ENCODE data around the gene CDK6.

The CDK6 gene

DNA sequence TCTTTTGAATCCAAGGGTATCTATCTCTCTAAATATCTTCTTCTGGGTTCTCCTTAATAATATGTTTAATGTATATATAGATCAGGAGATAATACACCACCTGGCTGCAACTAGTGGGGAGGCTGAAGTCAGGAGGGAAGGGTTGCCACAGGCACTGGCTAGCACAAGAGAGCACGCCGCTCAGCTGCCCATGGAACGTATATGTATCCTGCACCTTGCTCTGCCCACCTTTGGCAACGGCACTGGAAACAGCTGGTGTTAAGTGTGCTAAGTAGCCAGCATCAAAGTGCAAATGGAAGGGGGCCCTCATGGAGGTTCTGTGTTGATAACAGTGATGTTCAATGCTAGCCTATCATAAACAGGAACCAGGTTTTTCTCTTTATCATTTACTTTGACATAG lies 196.4 kb downstream of the CDK6 start:
- no peak for DNase-seq

DNA sequence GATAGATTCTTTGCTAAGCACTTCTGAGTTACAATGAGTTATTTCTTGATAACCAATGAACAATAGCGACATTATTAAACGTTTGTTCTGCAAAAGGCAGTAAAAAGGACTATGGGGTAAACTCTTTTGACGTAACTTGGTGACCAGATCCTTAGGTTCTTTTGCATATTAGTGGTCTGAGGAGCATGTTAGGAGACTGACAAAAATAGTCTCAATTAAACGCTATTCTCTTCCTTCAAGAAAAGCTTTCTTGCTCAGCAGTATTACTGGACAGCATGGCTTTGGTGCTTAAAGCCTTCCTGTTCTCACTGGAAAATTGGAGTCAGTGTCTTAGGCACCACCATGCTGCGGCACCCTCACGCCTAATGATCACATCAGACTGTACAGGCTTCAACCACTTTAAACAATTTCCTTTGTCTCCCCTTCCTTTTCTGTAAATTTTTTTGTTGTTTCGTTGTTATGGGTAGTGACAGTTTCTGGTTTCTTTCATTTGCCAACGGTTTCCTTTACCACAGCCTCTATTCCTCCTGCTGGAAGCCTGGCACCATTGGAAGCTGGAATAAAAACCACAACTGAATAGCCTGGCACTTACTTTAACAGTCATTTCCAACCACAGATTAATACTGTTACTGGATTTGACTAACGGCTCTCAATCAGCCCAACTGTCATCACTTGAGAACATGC lies 197.0 kb downstream of the CDK6 start:
- peak; percentile 18 for DNase-seq

DNA sequence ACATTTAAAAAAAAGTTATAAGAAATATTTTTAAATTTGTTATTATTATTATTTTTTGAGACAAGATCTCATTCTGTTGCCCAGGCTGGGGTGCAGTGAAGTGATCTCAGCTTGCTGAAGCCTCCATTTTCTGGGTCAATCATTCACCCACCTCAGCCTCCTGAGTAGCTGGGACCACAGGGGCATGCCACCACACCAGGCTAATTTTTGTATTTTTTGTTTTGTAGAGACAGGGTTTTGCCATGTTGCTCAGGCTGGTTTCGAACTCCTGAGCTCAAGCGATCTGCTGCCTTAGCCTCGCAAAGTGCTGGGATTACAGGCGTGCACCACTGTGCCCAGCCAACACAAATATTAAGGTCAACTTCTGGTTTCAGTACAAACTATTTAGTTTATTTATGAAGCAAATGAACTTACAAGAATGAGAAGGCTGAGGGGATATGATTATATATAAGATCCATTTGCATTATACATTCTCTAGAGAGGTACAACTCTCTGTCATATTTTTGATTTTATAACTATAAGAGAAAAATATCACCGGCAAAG lies 200.3 kb downstream of the CDK6 start:
- DNase-seq = no peak

DNA sequence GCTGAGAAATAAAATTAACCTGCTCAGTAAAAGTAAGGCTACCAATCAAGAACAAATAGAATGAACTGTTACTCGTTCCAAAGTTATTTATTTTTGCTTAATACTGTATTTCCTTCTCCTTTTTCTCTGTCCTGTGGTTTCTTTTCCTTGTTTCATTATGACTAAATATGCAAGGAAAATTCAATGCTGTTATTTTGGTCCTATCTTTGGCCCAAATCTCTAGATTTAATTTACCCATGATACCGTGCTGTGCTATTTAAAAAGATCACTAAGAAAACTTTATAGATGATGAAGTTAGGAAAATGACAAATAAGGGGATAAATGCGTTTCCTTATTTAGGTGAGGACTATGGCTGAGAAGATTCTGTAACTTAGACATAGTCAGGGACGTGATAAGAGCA lies 200.8 kb downstream of the CDK6 start:
- peak; percentile 56 for DNase-seq

DNA sequence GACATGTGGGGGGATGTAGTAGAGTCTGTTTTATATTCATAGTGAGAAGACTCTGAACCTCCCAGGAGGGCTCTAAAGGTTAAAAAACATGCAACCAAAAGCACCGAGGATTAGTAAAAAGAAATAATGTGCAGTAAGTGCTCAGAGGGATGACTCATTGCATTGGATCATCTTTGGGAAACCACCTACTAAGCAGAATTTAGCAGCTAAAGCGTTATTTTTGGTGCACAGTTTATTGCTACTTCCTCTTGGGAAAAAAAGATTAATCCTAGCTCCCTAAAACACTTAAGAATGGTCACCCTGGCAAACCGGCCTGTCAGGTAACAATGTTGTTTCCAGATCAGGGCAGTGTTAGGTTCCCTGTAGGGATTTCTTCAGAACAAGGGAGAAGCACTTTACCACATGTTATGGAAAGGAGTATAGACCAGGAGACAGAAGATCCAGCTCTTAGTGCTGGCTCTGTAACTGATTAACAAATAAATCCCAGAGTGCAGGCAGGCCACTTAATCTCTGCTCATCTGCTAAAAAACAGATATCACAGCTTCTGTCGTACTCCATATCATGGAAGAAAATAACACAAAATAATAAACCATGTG lies 201.4 kb downstream of the CDK6 start:
- DNase-seq = peak; percentile 89

DNA sequence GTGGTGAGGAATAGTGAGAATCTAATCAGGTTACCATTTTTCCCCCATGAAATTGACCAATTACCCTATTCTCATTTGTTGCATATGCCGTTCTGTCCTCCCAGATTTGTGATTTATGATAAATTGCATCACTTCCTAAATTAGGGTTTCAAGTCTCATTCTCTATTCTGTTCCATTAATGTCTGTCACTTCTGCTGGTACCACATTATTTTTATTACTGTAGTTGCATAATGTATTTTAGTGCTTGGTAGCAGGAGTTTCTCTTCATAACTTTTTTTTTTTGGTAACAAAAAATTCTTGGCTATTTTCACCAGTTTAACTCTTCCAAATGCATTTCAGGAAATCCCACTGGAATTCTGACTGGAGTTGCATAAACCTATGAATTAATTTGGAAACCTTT lies 202.2 kb downstream of the CDK6 start:
- peak; percentile 59 for DNase-seq

DNA sequence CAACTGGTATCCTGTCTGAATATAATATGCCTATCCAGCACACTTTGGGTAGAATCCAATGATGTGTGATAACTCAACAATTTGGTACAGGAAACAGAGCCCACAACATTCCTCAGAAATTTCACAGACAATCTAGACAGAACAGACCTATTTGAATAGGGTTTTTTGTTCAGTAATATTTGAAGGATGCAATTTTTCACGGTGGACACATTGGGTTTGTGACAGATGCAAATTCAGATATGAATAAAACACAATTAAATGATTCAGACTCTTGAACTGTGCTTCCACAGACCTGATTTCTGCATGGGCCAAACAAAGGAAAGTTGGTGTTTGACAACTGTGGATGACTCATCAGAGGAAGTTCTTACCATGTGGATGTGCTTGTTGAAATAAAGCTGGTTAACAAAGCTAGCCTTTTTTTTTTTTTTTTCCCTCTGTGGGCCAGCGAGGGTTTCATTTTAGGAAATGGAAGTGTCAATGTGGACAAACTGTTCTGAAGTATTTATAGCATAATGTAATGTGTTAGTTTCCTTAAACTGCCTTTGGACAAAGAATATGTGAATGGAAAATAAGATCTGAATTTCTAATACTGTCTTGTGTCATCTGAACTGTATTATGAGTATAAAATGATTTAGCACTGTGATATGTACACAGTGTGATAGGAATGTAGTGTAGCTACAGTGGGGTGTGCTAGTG lies 203.0 kb downstream of the CDK6 start:
- DNase-seq = peak; percentile 88

DNA sequence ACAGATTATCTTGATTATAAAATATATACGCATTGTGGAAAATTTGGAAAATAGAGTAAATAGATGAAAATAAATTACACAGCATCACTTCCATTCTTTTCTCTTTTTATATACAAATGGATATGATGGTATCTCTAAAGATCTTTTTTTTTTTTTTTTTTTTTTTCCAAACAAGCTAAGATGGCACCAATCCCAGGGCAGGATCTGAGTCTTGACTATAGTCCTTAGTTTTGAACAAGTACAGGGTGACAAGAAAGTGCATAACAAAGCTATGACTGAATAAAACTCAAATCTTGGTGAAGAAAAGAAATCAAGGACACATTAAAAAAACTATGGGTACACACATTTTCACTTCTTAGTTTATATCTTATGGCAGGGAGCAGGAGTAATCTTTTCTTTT lies 203.6 kb downstream of the CDK6 start:
- DNase-seq = no peak

DNA sequence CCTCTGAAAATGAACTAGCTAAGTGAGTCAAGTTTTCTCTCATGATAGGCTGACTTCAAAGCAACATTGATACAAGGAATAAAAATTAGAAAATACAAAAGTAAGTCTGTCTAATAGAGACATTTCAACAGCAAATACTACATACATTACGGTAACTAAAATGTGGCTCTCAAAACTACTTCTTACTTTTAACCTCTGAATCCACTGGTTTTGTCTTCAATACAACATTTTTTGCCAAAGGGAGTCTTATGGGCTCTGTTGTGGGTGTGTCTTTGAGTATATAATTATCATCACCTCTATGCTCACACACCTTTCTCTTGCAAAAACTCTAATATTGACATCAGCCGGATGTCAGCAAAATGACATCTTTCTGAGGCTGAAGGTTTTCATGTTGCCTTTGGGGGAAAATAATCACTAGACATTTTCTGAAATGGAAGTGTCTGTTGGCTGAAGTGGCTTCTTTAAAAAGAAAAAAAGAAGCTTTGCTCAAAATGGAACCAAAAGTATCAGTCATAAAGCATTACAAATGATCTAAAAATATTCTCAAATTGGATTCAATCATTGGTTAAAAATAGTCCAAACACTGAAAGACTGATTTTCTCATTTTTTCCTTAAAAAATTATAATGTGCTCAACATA lies 204.4 kb downstream of the CDK6 start:
- peak; percentile 48 for DNase-seq

DNA sequence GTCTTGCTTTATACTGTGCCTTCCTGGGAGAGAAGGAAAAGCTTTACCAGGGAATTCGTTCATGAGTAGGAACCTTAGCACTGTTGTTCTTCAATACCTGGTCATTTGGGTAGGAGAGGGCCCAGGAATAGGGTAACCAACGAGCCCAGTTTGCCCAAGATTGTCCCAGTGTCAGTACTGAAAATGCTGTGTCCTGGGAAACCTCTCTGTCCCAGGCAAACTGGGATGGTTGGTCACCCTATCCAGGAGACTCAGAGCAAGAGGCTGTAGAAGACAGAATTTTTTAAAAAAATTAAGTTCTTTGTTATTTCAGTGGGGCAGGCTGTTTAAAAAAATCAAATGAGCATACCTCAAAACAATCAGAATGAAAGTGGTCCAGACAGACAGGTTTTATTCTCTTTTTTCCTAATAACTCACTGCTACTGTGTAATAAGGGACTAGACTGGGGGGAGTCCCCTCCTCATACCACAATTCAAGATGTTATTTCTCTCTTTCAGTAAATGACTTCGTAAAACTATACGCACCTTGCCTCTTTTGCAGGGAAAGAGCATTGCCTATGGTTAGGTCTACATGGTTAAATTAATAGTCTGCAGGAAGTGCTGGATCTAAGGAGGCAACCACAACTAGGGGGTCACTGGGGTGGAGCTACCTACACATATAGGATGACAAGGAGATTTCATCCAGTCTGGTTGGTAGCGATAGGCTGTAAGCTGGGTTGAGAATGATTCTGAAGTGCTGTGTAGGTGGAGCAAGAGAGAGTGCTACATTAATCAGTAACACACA lies 205.1 kb downstream of the CDK6 start:
- DNase-seq = no peak

DNA sequence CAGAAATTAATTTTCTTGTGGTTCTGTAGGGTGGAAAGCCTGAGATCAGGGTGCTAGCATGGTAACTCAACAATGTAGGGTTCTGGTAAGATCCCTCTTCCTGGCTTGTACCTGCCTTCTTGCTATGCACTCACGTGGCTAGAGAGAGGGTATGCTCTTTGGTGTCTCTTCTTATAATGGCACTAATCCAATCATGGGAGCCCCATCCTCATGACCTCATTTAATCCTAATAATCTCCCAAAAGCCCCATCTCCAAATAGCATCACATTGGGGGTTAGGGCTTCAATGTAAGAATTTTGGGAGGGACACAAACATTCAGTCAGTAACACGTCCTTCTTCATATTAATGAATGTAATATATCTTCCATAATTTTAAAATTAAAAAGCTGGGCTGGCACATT lies 206.6 kb downstream of the CDK6 start:
- no peak for DNase-seq

DNA sequence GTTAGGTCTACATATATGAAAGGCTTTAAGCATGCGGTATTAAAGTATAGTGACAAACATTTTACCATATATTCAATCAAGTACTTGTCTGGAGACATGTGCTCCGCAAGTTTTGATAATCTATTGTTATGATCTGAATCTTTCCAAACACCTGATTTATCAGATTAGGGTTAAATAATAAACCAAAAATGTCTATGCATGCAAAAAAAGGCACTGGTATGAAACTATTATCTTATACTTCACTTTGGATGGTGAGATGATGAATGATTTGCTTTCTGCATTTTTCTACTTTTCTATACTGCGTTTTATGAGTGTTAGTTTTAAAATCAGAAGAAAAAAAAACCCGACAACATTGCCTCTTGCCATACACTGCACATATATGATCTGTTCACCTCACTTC lies 208.4 kb downstream of the CDK6 start:
- no peak for DNase-seq

DNA sequence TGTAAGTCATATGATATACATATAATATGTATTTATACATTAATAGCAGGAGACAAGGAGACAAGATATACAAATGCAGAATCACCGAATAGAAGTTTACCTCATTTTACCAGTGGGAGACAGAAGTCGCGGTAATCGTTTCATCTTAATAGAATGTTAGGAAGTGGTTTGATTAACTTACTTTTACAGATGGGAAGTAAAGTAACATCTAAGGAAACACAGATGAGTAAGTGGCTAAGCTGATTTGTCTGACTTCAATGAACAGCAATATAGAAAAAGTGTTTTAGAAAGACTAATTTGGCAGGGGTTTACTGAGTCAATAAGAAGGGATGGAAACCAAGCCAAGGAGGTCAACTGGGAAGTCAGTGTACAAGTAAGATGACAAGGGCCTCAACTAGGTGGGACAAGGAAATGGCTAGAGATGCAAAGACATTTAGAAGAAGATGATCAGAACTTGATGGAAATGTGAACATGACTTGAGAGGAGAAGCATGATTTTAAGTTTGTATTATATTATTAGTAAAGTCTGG lies 210.0 kb downstream of the CDK6 start:
- no peak for DNase-seq

DNA sequence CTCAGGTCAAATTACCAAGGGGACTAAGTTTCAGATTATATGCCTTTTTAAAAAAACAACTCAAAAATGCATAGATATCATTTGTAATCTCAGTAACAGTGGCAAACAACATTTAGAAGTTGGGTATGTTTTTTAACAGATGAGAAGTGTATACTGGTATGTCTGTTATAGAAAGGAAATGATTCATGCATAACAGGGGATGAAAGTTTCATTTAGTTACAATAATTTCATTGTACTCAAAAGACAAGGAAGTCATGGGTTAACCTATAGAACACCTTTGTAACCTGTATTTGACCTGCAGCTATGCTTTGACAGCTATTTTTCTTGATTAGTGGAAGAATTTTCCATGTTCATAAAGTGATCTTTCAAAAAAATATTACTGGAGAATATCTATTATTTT lies 210.8 kb downstream of the CDK6 start:
- DNase-seq = no peak

DNA sequence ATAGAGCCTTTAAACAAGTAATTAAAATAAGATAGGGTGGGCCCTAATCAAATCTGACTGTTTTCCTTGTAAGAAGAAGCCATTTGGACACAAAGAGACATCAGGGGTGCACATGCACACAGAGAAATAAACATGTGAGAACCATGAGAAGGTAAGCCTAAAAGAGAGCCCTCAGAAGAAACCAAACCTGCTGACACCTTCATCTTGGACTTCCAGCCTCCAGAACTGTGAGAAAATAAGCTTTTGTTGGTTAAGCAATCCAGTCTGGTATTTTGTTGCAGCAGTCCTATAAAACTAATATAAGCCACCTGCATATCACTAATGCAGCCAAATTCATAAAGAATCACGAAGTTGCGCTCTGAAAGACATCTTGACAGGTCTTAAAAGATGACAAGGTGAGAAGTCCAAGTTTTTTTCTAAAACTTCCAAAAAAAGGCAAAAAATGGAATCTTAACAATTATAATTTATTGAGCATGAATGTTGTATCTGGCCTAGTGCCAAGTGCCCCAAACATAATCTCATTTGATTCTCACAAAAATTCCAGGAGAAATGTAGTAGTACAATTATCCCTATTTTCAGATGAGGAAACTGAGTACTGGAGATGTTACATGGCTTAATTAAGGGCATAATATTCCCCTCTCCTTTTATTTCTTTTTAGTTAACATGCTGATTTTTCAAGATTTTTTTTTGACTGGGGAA lies 211.9 kb downstream of the CDK6 start:
- no peak for DNase-seq

DNA sequence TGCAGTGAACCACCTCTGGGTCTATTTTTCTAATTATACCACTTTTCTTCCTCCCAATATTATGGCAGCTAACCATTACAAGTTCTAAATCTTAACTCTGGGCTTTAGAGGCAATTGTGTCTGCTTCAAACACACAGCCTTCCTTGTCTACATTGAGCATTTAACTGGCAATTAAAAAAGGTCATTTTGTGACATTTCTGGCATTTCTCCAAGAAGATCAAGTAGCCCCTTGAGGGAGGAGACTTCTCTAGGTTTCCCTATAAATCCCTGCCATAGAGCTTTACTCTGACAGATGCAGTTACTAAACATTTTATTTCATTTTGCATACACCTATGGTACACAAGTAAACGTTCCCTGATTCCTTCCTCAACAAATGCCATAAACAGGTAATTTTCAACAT lies 212.8 kb downstream of the CDK6 start:
- no peak for DNase-seq

DNA sequence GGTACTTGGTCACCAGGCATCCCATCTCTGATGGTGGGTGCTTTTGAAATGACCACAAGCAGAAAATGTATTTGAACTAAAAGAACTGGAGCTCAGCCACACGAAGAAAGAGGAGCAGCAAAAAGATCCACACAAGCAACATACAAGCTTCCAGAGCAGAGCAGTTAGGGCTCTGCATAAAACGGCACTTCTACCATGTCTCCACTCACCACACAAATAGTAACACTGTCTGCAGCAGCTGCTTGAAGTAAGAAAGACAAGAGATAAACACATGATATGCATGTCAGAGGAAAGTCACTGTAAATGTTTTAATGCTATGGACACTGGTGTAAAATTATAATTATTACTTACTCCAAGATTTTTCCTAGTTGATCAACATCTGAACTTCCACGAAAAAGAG lies 213.7 kb downstream of the CDK6 start:
- DNase-seq = no peak

DNA sequence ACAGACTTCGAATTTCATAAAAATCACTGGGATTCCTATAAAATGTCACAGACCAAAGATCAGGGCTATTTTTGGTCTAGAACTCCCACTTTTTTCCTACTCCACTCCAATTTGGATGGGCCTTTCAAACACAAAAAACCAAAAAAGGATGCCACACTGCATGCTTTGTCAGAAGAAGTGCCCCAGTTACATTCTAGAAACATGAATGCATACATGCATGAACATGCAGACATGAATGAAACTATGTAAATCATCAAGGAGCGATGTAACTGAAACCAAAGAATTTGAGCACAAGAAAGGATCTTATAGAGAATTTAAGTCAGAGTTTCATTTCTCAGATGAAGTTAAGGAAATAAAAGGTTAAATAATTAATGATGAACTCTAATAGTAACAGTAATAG lies 214.3 kb downstream of the CDK6 start:
- DNase-seq = no peak

DNA sequence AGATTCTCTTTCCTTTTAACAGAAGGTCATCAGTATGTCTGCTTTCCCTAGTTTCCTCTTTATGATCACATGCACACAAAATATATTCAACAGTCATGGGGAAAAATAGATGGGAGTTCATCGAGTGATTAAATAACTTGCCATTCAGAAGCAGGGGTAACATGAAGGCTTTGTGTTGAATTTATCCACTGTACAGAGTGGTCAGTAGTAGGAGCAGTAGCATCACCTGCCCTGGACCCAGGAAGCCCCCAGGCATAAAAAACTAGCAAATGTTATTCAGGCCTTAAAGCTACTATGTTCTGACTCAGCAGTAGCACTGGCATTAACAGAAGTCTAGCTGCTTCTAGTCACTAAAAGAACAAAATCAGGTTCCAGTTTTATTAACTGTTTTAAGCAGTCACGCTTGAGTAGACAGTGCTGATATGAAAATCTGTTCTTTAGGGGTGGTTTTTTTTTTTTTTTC lies 214.8 kb downstream of the CDK6 start:
- peak; percentile 19 for DNase-seq

DNA sequence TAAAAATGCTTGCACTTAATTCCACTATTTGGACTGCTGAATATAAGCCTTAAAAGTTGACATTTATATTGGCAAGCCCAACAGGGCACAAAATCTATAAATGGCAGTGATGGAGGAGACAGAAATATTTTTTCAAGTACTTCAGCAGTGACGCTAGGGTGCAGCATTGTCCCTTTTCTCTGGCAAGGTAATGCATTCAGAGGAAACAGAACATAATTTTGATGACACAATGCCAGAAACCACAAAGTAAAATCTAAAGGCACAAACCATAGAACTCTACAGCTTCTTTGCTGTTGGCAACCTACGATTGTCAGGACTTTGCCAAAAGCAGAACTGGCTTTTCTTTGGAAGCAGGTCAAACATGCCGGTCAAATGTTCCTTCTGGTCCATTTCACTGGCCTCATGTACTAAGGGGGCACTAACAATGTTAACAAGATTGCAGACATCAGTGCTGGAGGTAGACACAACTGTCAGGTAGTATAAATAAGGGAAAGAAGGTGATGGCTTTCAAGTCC lies 215.3 kb downstream of the CDK6 start:
- DNase-seq = peak; percentile 84

DNA sequence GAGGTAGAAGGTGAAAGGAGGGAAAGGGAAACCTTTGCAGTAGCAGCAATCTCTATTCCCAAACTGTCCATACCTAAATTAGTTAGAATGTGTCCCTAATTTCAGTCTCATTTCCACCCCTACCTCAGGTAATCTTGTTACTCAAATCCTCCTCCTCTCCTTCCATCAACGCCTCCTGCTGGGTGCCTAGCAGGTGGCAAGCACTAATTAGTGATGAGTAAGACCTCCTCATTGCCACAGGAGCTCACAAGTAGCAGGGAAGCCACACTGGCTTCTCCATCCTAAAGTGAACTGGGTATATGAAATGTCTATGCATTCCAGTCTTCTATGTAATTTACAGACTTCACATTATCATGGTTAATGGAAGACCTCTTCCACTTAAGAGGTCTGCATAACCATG lies 220.5 kb downstream of the CDK6 start:
- no peak for DNase-seq

All from suppressor macrophage treated with lipopolysaccharide for 4 hours (primary cell).